ENCODE measurements around the gene CEP85L.

- no peak for TF ChIP-seq HDAC1 (CRISPR knock-in tag; IDR thresholded peaks at IDR 0.05)
- TF ChIP-seq TCF12 (IDR thresholded peaks at IDR 0.05), result no peak
- no peak for TF ChIP-seq TCF12 (CRISPR knock-in tag; IDR thresholded peaks at IDR 0.05)
- no peak for TF ChIP-seq PHF8 (CRISPR knock-in tag; IDR thresholded peaks at IDR 0.05)
These were observed 54.5 kb downstream of the CEP85L start for GRCh38 chr6:118596774-118597320.

All from HepG2 (cell line).